GM18868 (cell line): ENCODE data around the gene PHF23.

ENCODE experiments used
- ATAC-seq: cut with Tn5 transposase; IDR thresholded peaks from one replicate; pipeline ENCODE4 v1.9.1; 2021; ENCODE audit warnings: mild to moderate bottlenecking, moderate library complexity; ENCODE audit not compliant: unreplicated experiment

PHF23 gene

GRCh38 chr17:7239091-7240027 lies at the start of gene PHF23:
Gene PHF23 (minus strand): TSS chr17:7239457. CDS start chr17:7239279, 178 bp downstream.
- ATAC-seq = peak; percentile 52

GRCh38 chr17:7285679-7286078 lies 46.4 kb upstream of the PHF23 start:
- no peak for ATAC-seq

GRCh38 chr17:7284911-7285310 lies 45.7 kb upstream of the PHF23 start:
- no peak for ATAC-seq

- no peak for ATAC-seq
Measured at GRCh38 chr17:7283471-7284216, 44.4 kb upstream of the PHF23 start.

- ATAC-seq = no peak
Measured at GRCh38 chr17:7282752-7283321, 43.6 kb upstream of the PHF23 start.

GRCh38 chr17:7281953-7282751 lies 42.9 kb upstream of the PHF23 start:
- no peak for ATAC-seq

- peak; percentile 56 for ATAC-seq
Measured at GRCh38 chr17:7281074-7281952, 42.1 kb upstream of the PHF23 start, which contains the start of gene SLC2A4. Gene SLC2A4 (plus strand): TSS chr17:7281718. CDS start chr17:7281935, 217 bp downstream.

- peak; percentile 68 for ATAC-seq
Measured at GRCh38 chr17:7280519-7281073, 41.3 kb upstream of the PHF23 start.

GRCh38 chr17:7279448-7279847 lies 40.2 kb upstream of the PHF23 start:
- ATAC-seq = no peak

GRCh38 chr17:7266784-7267183 lies 27.5 kb upstream of the PHF23 start:
- ATAC-seq = no peak

GRCh38 chr17:7263801-7264078 lies 24.5 kb upstream of the PHF23 start:
- no peak for ATAC-seq

GRCh38 chr17:7262935-7263800 lies 23.9 kb upstream of the PHF23 start:
- ATAC-seq = no peak

GRCh38 chr17:7262192-7262934 lies 23.1 kb upstream of the PHF23 start, which contains the start of gene CLDN7:
Gene CLDN7 (minus strand): TSS chr17:7262478. CDS start chr17:7262043, 435 bp downstream.
- no peak for ATAC-seq

- ATAC-seq = no peak
Measured at GRCh38 chr17:7261379-7262191, 22.3 kb upstream of the PHF23 start.

- no peak for ATAC-seq
Measured at GRCh38 chr17:7260651-7261378, 21.6 kb upstream of the PHF23 start.

GRCh38 chr17:7260151-7260550 lies 20.9 kb upstream of the PHF23 start:
- ATAC-seq = no peak
